Ovary (tissue), 9 donors: ENCODE data around the gene KRT73. TPM values are rescaled to one million over a fixed set of nuclear protein-coding genes. Genes with fewer than 3 reads are reported as not detected.

ENCODE experiments used
- DNase-seq, 5 donors: peaks; one replicate each; pipeline ENCODE4 v3.0.0-alpha.2; 2019 to 2020
- H3K27ac ChIP-seq, 2 donors: fragments of 200-600 bp; one replicate each; pipeline versions ENCODE4 v1.5.1 to v1.8.0; 2019 to 2022
- H3K27me3 ChIP-seq: fragments of 200-600 bp; one replicate; pipeline ENCODE4 v1.8.0; 2022
- H3K36me3 ChIP-seq: fragments of 200-600 bp; sonication (generic); one replicate; pipeline ENCODE4 v1.5.1; 2019
- H3K4me1 ChIP-seq: one replicate; pipeline ENCODE4 v1.8.1; 2013; ENCODE audit warnings: mild to moderate bottlenecking, moderate library complexity; ENCODE audit not compliant: insufficient read depth
- H3K4me3 ChIP-seq: fragments of 200-600 bp; sonication (generic); one replicate; pipeline ENCODE4 v1.5.1; 2017
- H3K9me3 ChIP-seq, 2 donors: fragments of 200-600 bp in 1 of 2; sonication (generic) in 1 of 2; one replicate each; pipeline versions ENCODE4 v1.5.1 to v1.8.1; 2013 to 2019; ENCODE audit warnings: mild to moderate bottlenecking in 1 of 2, moderate library complexity in 1 of 2
- EP300 ChIP-seq: sonication (generic); formaldehyde crosslinking; IDR thresholded peaks from one replicate; pipeline ENCODE4 v1.6.1; 2017; ENCODE audit warnings: antibody characterized with exemption
- POLR2A ChIP-seq: fragments of 450-650 bp; IDR thresholded peaks from one replicate; pipeline ENCODE4 v1.6.1; 2017; ENCODE audit warnings: antibody characterized with exemption, mild to moderate bottlenecking, moderate library complexity
- WGBS, 3 donors: extraction: QIAGEN DNeasy Blood & Tissue Kit in 1 of 3; methylation state at CpG; one replicate each; pipeline versions ENCODE4 v1.1.5 to v1.1.7; 2013 to 2017; 5-methylcytosine and 5-hydroxymethylcytosine counted together
- intact Hi-C, 4 donors: fragments of 100-400 bp; cut with DNase I; formaldehyde crosslinking; loops; one replicate each; pipeline versions ENCODE4 v1.11.0 to v1.15.1; 2022 to 2023
- polyA plus RNA-seq, 2 donors: library from polyadenylated mRNA; stranded (reverse); fragments of 200-250 nt in 1 of 2; fragments of 350-450 nt in 1 of 2; fragmentation: Illumina TruSeq in 1 of 2; extraction: RNeasy Lipid Tissue Mini Kit (QIAGEN cat#74804) in 1 of 2; gene quantifications; one replicate each; pipeline ENCODE4 v1.2.3, GENCODE V29; 2013 to 2014
- total RNA-seq, 7 donors: library from RNA; depleted of rRNA in 2 of 7; stranded (reverse); fragments of >200 nt in 2 of 7; fragmentation: NEBNext Ultra II Directional in 3 of 7; extraction: Animal tissue kit (Norgen Biotek cat#: 25700) in 3 of 7; gene quantifications; one replicate each; pipeline versions ENCODE4 v1.1.0 to v1.2.4, GENCODE V29; 2016 to 2023
- TF ChIP-seq, protein P1 (sequence below), 3 donors: fragments of 450-650 bp in 2 of 3; fragments of 200-600 bp in 1 of 3; IDR thresholded peaks; one replicate each; pipeline versions ENCODE4 v1.5.1 to v1.8.0; 2016 to 2022; ENCODE audit warnings: antibody characterized with exemption in 3 of 3, mild to moderate bottlenecking in 1 of 3
- donor health status: DM: no; HTN: no; CAD: no; lungs with moderate emphysema.
- donor health status: DM: no; HTN: no; CAD: no.
- donor health status: Bipolar disorder and iron deficiency.
- donor health status: DM: yes; HTN: yes; CAD: no.
- donor health status: DM: no; HTN: no; CAD: no.
- donor health status: DM: yes; HTN: yes; CAD: no.

KRT73 gene
- total and polyA plus RNA-seq, 9 donors, result not detected

DNA sequence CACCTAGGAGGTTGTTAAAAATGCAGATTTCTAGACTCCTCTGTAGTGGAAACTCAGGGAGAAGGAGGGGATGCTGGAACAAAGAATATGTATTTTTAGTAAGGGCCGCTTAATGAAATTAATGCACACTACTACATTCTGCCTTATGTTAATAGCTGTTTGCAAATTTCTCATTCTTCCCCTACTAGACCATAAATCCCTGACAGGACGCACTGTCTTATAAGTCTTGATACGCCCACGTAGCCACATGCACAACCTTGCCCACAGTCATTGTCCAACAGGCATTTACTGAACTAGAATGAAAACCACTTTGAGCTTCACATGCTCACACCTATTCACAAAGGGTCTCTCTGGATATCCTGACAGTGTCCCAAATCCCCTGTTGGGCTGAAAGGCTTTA is 23.1 kb upstream of the KRT73 start:
- Histone ChIP-seq H3K27me3 (no peaks in the 10 kb centered on the region), H3K4me3 (no peak overlapping the region), H3K9me3 (no peaks in the 10 kb centered on the region), H3K27ac (no peak overlapping the region), H3K4me1 (no peaks in the 10 kb centered on the region), H3K36me3 (no peaks in the 10 kb centered on the region)
- intact Hi-C loops, result no loop called here
- TF ChIP-seq EP300, result no peak
- TF ChIP-seq, protein P1, sequence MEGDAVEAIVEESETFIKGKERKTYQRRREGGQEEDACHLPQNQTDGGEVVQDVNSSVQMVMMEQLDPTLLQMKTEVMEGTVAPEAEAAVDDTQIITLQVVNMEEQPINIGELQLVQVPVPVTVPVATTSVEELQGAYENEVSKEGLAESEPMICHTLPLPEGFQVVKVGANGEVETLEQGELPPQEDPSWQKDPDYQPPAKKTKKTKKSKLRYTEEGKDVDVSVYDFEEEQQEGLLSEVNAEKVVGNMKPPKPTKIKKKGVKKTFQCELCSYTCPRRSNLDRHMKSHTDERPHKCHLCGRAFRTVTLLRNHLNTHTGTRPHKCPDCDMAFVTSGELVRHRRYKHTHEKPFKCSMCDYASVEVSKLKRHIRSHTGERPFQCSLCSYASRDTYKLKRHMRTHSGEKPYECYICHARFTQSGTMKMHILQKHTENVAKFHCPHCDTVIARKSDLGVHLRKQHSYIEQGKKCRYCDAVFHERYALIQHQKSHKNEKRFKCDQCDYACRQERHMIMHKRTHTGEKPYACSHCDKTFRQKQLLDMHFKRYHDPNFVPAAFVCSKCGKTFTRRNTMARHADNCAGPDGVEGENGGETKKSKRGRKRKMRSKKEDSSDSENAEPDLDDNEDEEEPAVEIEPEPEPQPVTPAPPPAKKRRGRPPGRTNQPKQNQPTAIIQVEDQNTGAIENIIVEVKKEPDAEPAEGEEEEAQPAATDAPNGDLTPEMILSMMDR (IDR thresholded peaks at IDR 0.05), result no peak
- no peak for TF ChIP-seq POLR2A
- no peak for DNase-seq
- WGBS, 3 donors, result 50 to 56% (median 51%) methylated on average over 4 of the region's 4 CpGs

DNA sequence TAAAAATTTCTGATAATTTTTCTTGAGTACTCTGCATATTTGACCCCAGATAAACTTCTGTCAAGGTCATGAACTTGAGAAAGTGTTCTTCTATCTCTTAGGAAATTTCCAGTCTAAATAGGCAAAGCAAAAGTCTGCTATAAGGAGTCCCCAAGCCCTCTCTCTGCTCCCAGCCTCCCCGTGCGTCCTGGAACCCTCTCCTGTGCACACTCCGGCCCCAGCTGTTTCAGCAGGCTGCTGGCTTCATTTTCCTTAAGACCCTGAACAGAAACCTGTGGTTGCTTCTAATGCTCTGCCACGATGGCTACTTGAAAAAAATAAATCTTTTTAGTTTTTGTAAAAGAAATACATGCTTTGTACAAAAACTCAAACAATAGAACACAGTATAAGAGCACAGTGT is 18.9 kb upstream of the KRT73 start:
- H3K9me3 ChIP-seq, result no peaks in the 10 kb centered on the region
- no peak for DNase-seq
- 24 to 47% (median 33%) methylated on average over 4 of the region's 4 CpGs for WGBS, 3 donors
- no peak overlapping the region for H3K4me3 ChIP-seq
- H3K36me3 ChIP-seq, result no peaks in the 10 kb centered on the region
- intact Hi-C loops, result no loop called here
- no peaks in the 10 kb centered on the region for H3K27me3 ChIP-seq
- H3K27ac ChIP-seq, result no peak overlapping the region
- TF ChIP-seq, protein P1 (IDR thresholded peaks at IDR 0.05), result no peak
- TF ChIP-seq POLR2A, result no peak
- no peak for TF ChIP-seq EP300
- no peaks in the 10 kb centered on the region for H3K4me1 ChIP-seq

DNA sequence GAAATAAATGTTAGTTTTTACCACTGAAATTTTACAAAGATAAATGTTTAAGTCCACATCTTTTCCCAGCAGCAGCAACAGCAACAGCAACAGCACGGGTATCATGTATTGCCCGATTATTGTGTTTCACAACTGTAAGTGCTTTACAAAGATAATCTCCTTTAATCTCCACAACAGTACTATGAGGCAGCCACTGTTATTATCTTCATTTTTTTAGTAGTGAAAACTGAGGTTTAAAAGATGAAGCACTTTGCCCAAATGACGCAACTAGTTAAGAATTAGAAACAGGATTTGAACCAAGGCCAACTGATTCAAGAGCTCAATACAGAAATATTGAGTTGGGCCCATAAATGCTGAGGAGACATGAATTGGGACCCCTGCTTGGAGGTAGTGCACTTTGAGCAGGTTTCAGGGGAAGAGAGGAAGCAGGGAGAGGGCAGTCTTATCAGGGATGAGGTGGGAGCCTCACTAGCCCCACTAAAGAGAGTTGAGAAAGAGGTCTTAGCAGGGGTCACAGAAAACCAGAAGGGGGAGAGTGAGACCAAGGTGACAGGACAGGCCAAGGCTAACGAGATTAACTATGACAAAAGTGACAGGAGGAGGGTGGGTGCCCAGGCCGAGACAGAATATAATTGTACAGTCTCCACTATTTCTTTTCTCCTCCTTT is 18.4 kb upstream of the KRT73 start:
- 49 to 72% (median 65%) methylated on average over 5 of the region's 5 CpGs for WGBS, 3 donors
- no peak for TF ChIP-seq EP300
- TF ChIP-seq POLR2A, result no peak
- TF ChIP-seq, protein P1 (IDR thresholded peaks at IDR 0.05), result no peak
- no peak for DNase-seq

DNA sequence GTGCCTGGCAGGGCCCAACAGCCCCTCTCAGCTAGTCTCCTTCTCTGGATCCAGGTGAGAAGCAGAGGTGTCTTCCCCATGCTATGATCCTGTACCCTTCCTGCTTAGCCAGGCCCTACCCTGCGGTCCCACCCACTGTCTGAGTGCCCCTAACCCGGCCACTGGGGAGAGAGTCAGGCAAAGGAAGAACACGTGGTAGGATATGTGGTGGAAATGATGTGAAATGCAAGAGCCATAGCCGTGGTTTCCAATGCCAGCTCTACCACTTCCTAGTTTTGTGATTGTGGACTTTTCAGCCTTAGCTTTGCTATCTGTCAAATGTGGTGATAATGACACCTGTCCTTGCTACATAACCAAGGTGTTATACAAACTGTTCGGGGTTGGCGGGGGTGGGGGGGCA is 17.8 kb upstream of the KRT73 start:
- no peak overlapping the region for H3K27ac ChIP-seq
- DNase-seq, result no peak
- no peaks in the 10 kb centered on the region for H3K9me3 ChIP-seq
- intact Hi-C loops, result no loop called here
- TF ChIP-seq EP300 (no peak), POLR2A (no peak)
- TF ChIP-seq, protein P1 (IDR thresholded peaks at IDR 0.05), result no peak
- no peaks in the 10 kb centered on the region for H3K4me1 ChIP-seq
- WGBS, 3 donors, result 75 to 77% (median 76%) methylated on average over 6 of the region's 6 CpGs
- no peak overlapping the region for H3K4me3 ChIP-seq
- no peaks in the 10 kb centered on the region for H3K36me3 ChIP-seq
- H3K27me3 ChIP-seq, result no peaks in the 10 kb centered on the region

More for the DNA sequence above, 18.4 kb upstream of the KRT73 start:
- Histone ChIP-seq H3K9me3 (no peaks in the 10 kb centered on the region), H3K36me3 (no peaks in the 10 kb centered on the region), H3K4me1 (no peaks in the 10 kb centered on the region), H3K27me3 (no peaks in the 10 kb centered on the region), H3K27ac (no peak overlapping the region), H3K4me3 (no peak overlapping the region)
- intact Hi-C loops, result no loop called here
